IMR-90 (cell line): Measurements from ENCODE around the gene TTLL12.

ENCODE experiments used
- CEBPB ChIP-seq: IDR thresholded peaks from 2 replicates; pipeline ENCODE4 v1.6.1; 2012; ENCODE audit warnings: low read depth, low read length, improper control_type of control experiment
- POLR2A ChIP-seq: IDR thresholded peaks from 2 replicates; pipeline ENCODE4 v1.6.1; 2012; ENCODE audit warnings: mild to moderate bottlenecking, low read depth, low read length
- RAD21 ChIP-seq: IDR thresholded peaks from 2 replicates; pipeline ENCODE4 v1.6.1; 2012; ENCODE audit warnings: low read length, improper control_type of control experiment
- RFX5 ChIP-seq: IDR thresholded peaks from 2 replicates; pipeline ENCODE4 v1.8.0; 2012; ENCODE audit warnings: low read depth, mild to moderate bottlenecking, low read length, moderate library complexity
- TF ChIP-seq, protein P1 (sequence below): conservative IDR thresholded peaks from 2 replicates; pipeline ENCODE4 v1.5.1; 2012; ENCODE audit warnings: mild to moderate bottlenecking, low read depth, low read length, improper control_type of control experiment
- TF ChIP-seq, protein P2 (sequence below): fragments of 150-350 bp; IDR thresholded peaks from 2 replicates; pipeline ENCODE4 v1.6.1; 2016; ENCODE audit warnings: low read depth, mild to moderate bottlenecking, low read length, moderate library complexity, borderline replicate concordance

DNA sequence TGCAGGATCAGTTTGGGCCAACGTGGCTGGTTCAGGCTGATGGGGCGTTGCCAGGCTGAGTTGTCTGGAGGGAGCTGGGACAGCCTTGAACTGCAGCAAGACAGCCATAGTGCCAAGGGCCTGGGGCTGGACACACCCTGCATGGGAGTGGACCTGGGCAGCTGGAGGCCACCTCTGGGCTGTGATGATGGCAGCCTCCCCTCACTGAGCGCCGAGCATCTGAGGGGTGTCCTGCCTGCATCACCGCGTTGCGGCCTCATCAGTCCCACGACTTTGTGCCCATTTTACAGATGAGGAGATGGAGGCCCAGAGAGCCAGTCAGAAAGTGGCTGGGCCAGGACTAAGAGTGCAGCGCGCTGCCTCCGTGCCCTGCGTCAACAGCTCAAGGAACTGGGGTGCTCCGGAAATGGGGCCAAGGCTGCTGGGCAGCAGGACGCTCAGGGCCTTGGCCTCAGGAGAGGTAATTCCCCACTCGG lies 36.2 kb downstream of the TTLL12 start:
- TF ChIP-seq POLR2A: no peak
- TF ChIP-seq, protein P1, sequence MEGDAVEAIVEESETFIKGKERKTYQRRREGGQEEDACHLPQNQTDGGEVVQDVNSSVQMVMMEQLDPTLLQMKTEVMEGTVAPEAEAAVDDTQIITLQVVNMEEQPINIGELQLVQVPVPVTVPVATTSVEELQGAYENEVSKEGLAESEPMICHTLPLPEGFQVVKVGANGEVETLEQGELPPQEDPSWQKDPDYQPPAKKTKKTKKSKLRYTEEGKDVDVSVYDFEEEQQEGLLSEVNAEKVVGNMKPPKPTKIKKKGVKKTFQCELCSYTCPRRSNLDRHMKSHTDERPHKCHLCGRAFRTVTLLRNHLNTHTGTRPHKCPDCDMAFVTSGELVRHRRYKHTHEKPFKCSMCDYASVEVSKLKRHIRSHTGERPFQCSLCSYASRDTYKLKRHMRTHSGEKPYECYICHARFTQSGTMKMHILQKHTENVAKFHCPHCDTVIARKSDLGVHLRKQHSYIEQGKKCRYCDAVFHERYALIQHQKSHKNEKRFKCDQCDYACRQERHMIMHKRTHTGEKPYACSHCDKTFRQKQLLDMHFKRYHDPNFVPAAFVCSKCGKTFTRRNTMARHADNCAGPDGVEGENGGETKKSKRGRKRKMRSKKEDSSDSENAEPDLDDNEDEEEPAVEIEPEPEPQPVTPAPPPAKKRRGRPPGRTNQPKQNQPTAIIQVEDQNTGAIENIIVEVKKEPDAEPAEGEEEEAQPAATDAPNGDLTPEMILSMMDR: no peak
- no peak for TF ChIP-seq CEBPB
- TF ChIP-seq RAD21: no peak
- no peak for TF ChIP-seq RFX5
- TF ChIP-seq, protein P2, sequence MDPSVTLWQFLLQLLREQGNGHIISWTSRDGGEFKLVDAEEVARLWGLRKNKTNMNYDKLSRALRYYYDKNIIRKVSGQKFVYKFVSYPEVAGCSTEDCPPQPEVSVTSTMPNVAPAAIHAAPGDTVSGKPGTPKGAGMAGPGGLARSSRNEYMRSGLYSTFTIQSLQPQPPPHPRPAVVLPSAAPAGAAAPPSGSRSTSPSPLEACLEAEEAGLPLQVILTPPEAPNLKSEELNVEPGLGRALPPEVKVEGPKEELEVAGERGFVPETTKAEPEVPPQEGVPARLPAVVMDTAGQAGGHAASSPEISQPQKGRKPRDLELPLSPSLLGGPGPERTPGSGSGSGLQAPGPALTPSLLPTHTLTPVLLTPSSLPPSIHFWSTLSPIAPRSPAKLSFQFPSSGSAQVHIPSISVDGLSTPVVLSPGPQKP: no peak
